ENCODE measurements around the gene GREB1. TPM values are rescaled to one million over a fixed set of nuclear protein-coding genes. Genes with fewer than 3 reads are reported as not detected.

Gene GREB1
- total and polyA plus RNA-seq, 2 of the 13 experiments (the other 11 are each of a cell fraction or from before 2014, with no cell fraction given): 31.3 to 61.2 TPM

DNA sequence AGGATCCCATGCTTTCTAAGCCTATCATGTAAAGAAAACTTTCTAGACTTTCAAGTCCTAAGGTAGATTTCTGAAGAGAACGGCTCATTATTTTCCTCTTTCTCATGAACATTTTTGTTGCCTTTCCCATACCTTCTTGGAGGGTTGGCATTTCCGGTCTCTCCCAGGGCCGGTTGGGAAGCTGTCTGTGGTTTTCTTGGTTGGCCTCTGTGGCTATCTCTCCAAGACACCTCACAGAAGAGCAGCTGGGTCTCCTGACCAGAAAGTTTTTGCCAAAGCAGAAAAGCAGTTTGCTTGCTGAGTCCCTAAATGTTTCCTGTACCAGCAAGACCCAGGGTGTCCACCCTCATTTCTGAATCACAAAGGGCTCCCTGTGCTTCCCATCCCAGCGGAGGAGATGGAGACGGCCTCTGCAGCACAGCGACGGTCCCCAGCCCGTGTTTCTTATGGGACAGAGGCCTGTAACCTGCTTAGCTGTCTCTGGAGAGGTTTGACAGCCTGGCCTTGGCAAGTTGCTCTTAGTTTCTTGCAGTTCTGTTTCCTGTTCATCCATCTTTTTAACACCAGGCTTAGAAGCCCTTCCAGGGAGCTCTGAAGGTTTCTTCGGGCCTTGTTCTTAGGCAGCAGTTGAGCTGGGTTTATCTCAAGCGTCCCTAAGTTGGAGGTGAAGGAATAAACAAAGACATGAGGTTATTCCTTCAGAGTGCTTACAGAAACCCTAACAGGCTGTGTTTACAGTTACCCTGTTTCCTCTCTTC lies 39.8 kb downstream of the GREB1 start:
- in situ Hi-C loops (cut with HindIII; ENCODE audit: extremely low pct_ligation_motif_present, low pct_unique_long_range_greater_than_20kb): no loop called here
- no peaks in the 10 kb centered on the region for H3K9me3 ChIP-seq (ENCODE audit: low read length)
- POLR2A ChIA-PET: no interaction called here
- no peak overlapping the region for H3K9ac ChIP-seq (ENCODE audit: insufficient read depth, low read depth, low read length)
- no peaks in the 10 kb centered on the region for H3K79me2 ChIP-seq (ENCODE audit: insufficient read depth, low read length)
- FAIRE-seq (no peak), ATAC-seq (no peak), DNase-seq (ENCODE audit: low spot score) (no peak)
- TF ChIP-seq NRL (CRISPR knock-in tag; IDR thresholded peaks at IDR 0.05; ENCODE audit: borderline replicate concordance) (no peak), RBM22 (optimal IDR thresholded peaks at IDR 0.05; ENCODE audit: low read length) (peak; percentile 3), ZNF160 (CRISPR knock-in tag; IDR thresholded peaks at IDR 0.05) (no peak)
- H3K4me2 ChIP-seq (ENCODE audit: low read depth, low read length): no peak overlapping the region
- H3K27me3 ChIP-seq (ENCODE audit: control insufficient read depth in 1 of 2, insufficient read depth in 2 of 2, low read length in 2 of 2): no peaks in the 10 kb centered on the region
- H3K4me3 ChIP-seq (replicated peaks in 1 of 3; ENCODE audit: insufficient read depth in 1 of 3, low read depth in 2 of 3, low read length in 3 of 3): no peak overlapping the region
- peaks cover 58 to 92% of the 10 kb centered on the region in 2 experiments for H3K36me3 ChIP-seq (replicated peaks in 1 of 2; ENCODE audit: control insufficient read depth in 1 of 2, insufficient read depth in 2 of 2, low read length in 2 of 2)
- no TSS peak for BruUV-seq (replicated peaks)
- no peak overlapping the region for H2AFZ ChIP-seq (ENCODE audit: low read length)
- intact Hi-C loops (cut with micrococcal nuclease; ENCODE audit: unreplicated experiment): no loop called here
- 97% methylated on average over 10 of the region's 10 CpGs for WGBS (ENCODE audit: low lambda C conversion rate)
- H3K4me1 ChIP-seq (ENCODE audit: insufficient read depth, low read length): no peaks in the 10 kb centered on the region
- CTCF ChIA-PET (ENCODE audit: low intra/inter-chr PET ratio, low total read pairs): no interaction called here
- H4K20me1 ChIP-seq (ENCODE audit: insufficient read depth, low read length): no peaks in the 10 kb centered on the region
- H3K27ac ChIP-seq (ENCODE audit: extremely low read length, insufficient read depth, low read length): no peak overlapping the region

DNA sequence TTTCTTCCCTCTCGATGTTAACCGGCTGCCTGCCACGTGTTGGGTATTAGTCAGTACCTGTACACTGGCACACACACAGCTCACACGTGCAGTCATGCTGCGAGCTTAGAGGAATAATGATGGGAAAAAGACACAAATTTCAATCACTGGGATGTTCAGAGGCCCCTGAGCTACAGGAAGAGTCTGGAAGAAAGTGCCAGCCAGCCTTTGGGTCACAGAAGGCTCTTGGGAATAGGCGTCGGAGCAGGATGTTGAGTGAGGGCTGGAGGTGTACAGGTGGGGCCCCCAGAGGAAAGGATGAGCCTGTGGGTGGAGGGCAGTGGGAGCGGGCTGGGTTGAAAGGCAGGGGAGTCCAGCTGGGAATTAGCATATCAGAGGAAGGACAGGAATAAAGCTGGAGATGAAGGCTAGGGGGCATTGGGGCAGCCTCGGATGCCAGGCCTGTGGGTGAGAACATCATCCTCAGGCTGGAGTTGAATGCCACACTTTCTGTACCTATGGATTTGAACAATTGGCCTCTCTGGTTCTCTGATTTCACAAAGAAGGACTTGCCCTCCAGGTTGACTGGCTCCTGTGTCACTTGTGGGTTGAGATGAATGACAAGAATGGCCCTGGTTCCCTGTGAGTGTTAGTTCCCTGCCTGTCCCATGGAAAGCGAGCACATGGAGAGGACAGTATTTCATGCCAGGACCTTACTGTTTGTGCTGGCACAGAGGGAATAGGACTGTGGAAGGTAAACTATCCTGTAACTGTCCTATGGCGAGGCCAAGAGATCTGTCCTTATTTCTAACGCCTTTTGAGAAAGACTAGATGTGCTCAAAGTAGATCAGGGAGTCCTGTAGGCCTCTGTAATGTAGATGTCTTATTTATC lies 40.6 kb downstream of the GREB1 start:
- Histone ChIP-seq H3K4me2 (ENCODE audit: low read depth, low read length) (no peak overlapping the region), H3K36me3 (replicated peaks in 1 of 2; ENCODE audit: control insufficient read depth in 1 of 2, insufficient read depth in 2 of 2, low read length in 2 of 2) (peaks cover 57 to 92% of the 10 kb centered on the region in 2 experiments), H3K9me3 (ENCODE audit: low read length) (no peaks in the 10 kb centered on the region), H2AFZ (ENCODE audit: low read length) (no peak overlapping the region), H3K4me3 (replicated peaks in 1 of 3; ENCODE audit: insufficient read depth in 1 of 3, low read depth in 2 of 3, low read length in 3 of 3) (no peak overlapping the region), H3K9ac (ENCODE audit: insufficient read depth, low read depth, low read length) (no peak overlapping the region), H3K79me2 (ENCODE audit: insufficient read depth, low read length) (no peaks in the 10 kb centered on the region), H3K4me1 (ENCODE audit: insufficient read depth, low read length) (no peaks in the 10 kb centered on the region), H4K20me1 (ENCODE audit: insufficient read depth, low read length) (no peaks in the 10 kb centered on the region), H3K27ac (ENCODE audit: extremely low read length, insufficient read depth, low read length) (no peak overlapping the region), H3K27me3 (ENCODE audit: control insufficient read depth in 1 of 2, insufficient read depth in 2 of 2, low read length in 2 of 2) (no peaks in the 10 kb centered on the region)
- POLR2A ChIA-PET: no interaction called here
- TF ChIP-seq ZNF629 (CRISPR knock-in tag; conservative IDR thresholded peaks at IDR 0.05): no peak
- peak; percentile 90 for TF ChIP-seq RBM22 (optimal IDR thresholded peaks at IDR 0.05; ENCODE audit: low read length)
- in situ Hi-C loops (cut with HindIII; ENCODE audit: extremely low pct_ligation_motif_present, low pct_unique_long_range_greater_than_20kb): no loop called here
- no peak for FAIRE-seq
- no TSS peak for BruUV-seq (replicated peaks)
- no peak for ATAC-seq
- no peak for DNase-seq (ENCODE audit: low spot score)
- CTCF ChIA-PET (ENCODE audit: low intra/inter-chr PET ratio, low total read pairs): no interaction called here
- intact Hi-C loops (cut with micrococcal nuclease; ENCODE audit: unreplicated experiment): no loop called here
- WGBS (ENCODE audit: low lambda C conversion rate): 95% methylated on average over 12 of the region's 12 CpGs

Data from HepG2 (cell line).